ENCODE measurements around the gene EGFR.

EGFR gene

DNA sequence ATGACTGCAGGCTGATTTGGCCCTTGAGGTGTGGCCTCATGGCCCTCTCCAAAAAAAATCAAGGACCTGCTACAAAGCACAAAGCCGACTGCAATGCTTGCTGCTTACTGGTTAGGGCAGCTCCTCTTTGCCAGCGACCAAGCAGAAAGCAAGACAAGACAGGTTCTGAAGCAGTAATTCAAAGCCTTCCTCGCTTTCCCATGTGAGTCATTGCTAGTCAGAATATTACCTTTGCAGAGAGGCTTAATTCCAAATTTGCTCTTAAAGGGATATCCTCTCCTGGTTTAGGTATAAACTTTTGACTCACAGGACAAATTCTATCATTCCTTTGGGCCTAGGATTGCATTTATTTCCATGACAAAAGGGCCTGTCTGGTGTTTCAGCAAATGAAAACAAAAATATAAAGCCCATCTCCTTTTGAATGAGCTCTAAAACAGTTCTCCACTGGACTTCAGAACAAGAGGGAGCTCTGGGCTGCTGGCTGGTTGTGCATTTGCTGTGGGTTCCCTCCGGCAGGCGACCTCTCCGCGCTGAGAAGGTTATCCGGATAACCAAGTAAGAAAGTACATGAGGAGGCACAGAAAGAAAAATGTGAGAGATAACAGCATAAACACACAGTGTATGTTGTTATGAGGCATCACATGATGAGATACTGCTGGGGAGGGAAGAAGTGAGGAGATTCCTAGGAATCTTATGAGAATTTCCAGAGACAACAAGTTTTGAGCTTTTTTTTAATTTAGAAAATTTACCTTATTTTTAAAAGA, 90.8 kb downstream of the EGFR start:
- in situ Hi-C loops (cut with MboI; ENCODE audit: low pct_unique_long_range_greater_than_20kb, low sequenced_read_pairs, unreplicated experiment): no loop called here
- TF ChIP-seq CTCF (IDR thresholded peaks at IDR 0.05; ENCODE audit: extremely low read depth, insufficient read depth, missing control alignments): no peak
- no peak for DNase-seq (ENCODE audit: low spot score)

GRCh38 chr7:55110282-55110992, 91.6 kb downstream of the EGFR start:
- in situ Hi-C loops (cut with MboI; ENCODE audit: low pct_unique_long_range_greater_than_20kb, low sequenced_read_pairs, unreplicated experiment): no loop called here
- TF ChIP-seq CTCF (IDR thresholded peaks at IDR 0.05; ENCODE audit: extremely low read depth, insufficient read depth, missing control alignments): no peak

GRCh38 chr7:55110993-55111361, 92.2 kb downstream of the EGFR start:
- DNase-seq (ENCODE audit: low spot score): no peak
- in situ Hi-C loops (cut with MboI; ENCODE audit: low pct_unique_long_range_greater_than_20kb, low sequenced_read_pairs, unreplicated experiment): no loop called here
- TF ChIP-seq CTCF (IDR thresholded peaks at IDR 0.05; ENCODE audit: extremely low read depth, insufficient read depth, missing control alignments): no peak

More at GRCh38 chr7:55110282-55110992, 91.6 kb downstream of the EGFR start:
- DNase-seq (ENCODE audit: low spot score): no peak

DNA sequence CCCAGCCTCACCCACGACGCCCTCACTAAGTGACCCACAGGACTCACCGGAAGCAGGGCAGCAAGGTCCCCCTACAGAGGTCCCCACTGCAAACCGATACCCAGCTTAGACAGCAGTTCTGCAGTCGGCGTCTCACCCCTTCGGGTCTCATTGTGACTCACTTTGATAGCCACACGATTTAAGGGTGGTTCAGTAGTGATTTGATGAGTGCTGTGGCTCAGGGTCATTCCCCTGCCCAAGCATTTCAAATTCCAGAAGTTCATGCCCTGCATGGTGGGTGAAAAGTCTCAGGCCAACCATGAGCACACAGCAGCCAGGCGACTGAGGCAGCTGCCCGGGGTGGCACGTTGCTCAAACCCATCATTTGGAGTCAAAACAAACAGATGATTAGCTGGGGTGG, 93.2 kb downstream of the EGFR start:
- no peak for TF ChIP-seq CTCF (IDR thresholded peaks at IDR 0.05; ENCODE audit: extremely low read depth, insufficient read depth, missing control alignments)
- DNase-seq (ENCODE audit: low spot score): no peak
- in situ Hi-C loops (cut with MboI; ENCODE audit: low pct_unique_long_range_greater_than_20kb, low sequenced_read_pairs, unreplicated experiment): no loop called here

- DNase-seq (ENCODE audit: low spot score): no peak
- in situ Hi-C loops (cut with MboI; ENCODE audit: low pct_unique_long_range_greater_than_20kb, low sequenced_read_pairs, unreplicated experiment): no loop called here
- TF ChIP-seq CTCF (IDR thresholded peaks at IDR 0.05; ENCODE audit: extremely low read depth, insufficient read depth, missing control alignments): no peak
These were observed 95.1 kb downstream of the EGFR start for GRCh38 chr7:55113760-55114540.

GRCh38 chr7:55117286-55117685, 98.5 kb downstream of the EGFR start:
- DNase-seq (ENCODE audit: low spot score): no peak
- no peak for TF ChIP-seq CTCF (IDR thresholded peaks at IDR 0.05; ENCODE audit: extremely low read depth, insufficient read depth, missing control alignments)
- in situ Hi-C loops (cut with MboI; ENCODE audit: low pct_unique_long_range_greater_than_20kb, low sequenced_read_pairs, unreplicated experiment): no loop called here
